Suprapubic skin (tissue), 4 donors: Measurements from ENCODE around the gene RASIP1.
"Not testable (repeated sequence)": the region's sequence is repeated elsewhere in the genome, so short reads cannot be mapped to it uniquely, and the experiment has no call there.

Experiments used
- CTCF ChIP-seq, 2 donors: fragments of 200-600 bp in 1 of 2; fragments of 450-650 bp in 1 of 2; sonication (generic) in 1 of 2; IDR thresholded peaks; one replicate each; pipeline ENCODE4 v1.5.1; 2016 to 2019; ENCODE audit warnings: antibody characterized with exemption in 2 of 2, mild to moderate bottlenecking in 1 of 2, moderate library complexity in 1 of 2
- EP300 ChIP-seq: sonication (generic); formaldehyde crosslinking; IDR thresholded peaks from one replicate; pipeline ENCODE4 v1.6.1; 2017; ENCODE audit warnings: antibody characterized with exemption
- POLR2A ChIP-seq, 2 donors: fragments of 450-650 bp; IDR thresholded peaks; one replicate each; pipeline ENCODE4 v1.6.1; 2017; ENCODE audit warnings: antibody characterized with exemption in 2 of 2, mild to moderate bottlenecking in 2 of 2, moderate library complexity in 2 of 2
- POLR2AphosphoS5 ChIP-seq, 3 donors: sonication (generic); formaldehyde crosslinking; IDR thresholded peaks; one replicate each; pipeline ENCODE4 v1.6.1; 2017; ENCODE audit warnings: antibody characterized with exemption in 3 of 3

- TF ChIP-seq CTCF (IDR thresholded peaks at IDR 0.05); POLR2A (IDR thresholded peaks at IDR 0.05); EP300; POLR2AphosphoS5 (IDR thresholded peaks at IDR 0.05): not testable (repeated sequence)
Observed at GRCh38 chr19:48680006-48680405, 60.4 kb downstream of the RASIP1 start.
